ENCODE results near the gene COBL. TPM values are rescaled to one million over a fixed set of nuclear protein-coding genes. Genes with fewer than 3 reads are reported as not detected.

COBL gene
- total RNA-seq, 1 experiment from 2014 or later: 52.3 TPM

- Histone ChIP-seq H3K23ac (ENCODE audit: insufficient read length, low read depth, low read length) (no peak overlapping the region), H2BK15ac (ENCODE audit: low read depth, low read length) (no peak overlapping the region), H3K79me1 (ENCODE audit: insufficient read depth, low read depth, low read length, poor library complexity, severe bottlenecking) (peaks cover 9% of the 10 kb centered on the region), H2AFZ (ENCODE audit: low read length) (no peak overlapping the region), H2BK120ac (ENCODE audit: low read depth, low read length, poor library complexity, severe bottlenecking) (no peak overlapping the region), H4K20me1 (ENCODE audit: control insufficient read depth, insufficient read depth, insufficient read length) (no peaks in the 10 kb centered on the region), H3K23me2 (ENCODE audit: insufficient read length, low read depth, low read length, poor library complexity, severe bottlenecking) (no peaks in the 10 kb centered on the region), H3K4me2 (ENCODE audit: insufficient read depth, insufficient read length, low read length) (no peak overlapping the region), H3K56ac (ENCODE audit: insufficient read length, low read depth, low read length) (no peak overlapping the region), H3K9ac (ENCODE audit: extremely low read depth, insufficient read length, low read length) (no peak overlapping the region), H3K27ac (ENCODE audit: insufficient read length, low read depth, low read length) (no peak overlapping the region), H3T11ph (ENCODE audit: low read length) (no peak overlapping the region), H2AK5ac (ENCODE audit: insufficient read length, low read length) (no peak overlapping the region), H3K27me3 (ENCODE audit: insufficient read depth, low read length) (no peaks in the 10 kb centered on the region), H3K18ac (ENCODE audit: insufficient read length, low read depth, low read length) (no peak overlapping the region), H3K9me3 (ENCODE audit: control insufficient read depth, low read depth, low read length) (no peaks in the 10 kb centered on the region), H3K79me2 (ENCODE audit: insufficient read depth, low read length) (no peaks in the 10 kb centered on the region; the same call in 1 of the 2 replicates), H4K8ac (replicated peaks; ENCODE audit: insufficient read length, low read depth, low read length) (no peak overlapping the region), H4K5ac (ENCODE audit: insufficient read length, low read depth, low read length) (no peak overlapping the region), H2BK5ac (ENCODE audit: insufficient read length, low read length) (no peak overlapping the region), H3K14ac (ENCODE audit: insufficient read depth, low read length) (0 out of 2 replicates have a peak overlapping the region, but pooled peaks have one; percentile 10), H2BK12ac (ENCODE audit: insufficient read length, low read depth, low read length) (no peak overlapping the region), H3K4me1 (ENCODE audit: insufficient read depth, low read length) (no peaks in the 10 kb centered on the region), H2BK20ac (ENCODE audit: low read depth, low read length, poor library complexity, severe bottlenecking) (no peak overlapping the region), H3K4ac (ENCODE audit: low read depth, low read length) (no peak overlapping the region), H4K91ac (ENCODE audit: insufficient read length, low read depth, low read length) (no peak overlapping the region)
- peaks cover 47 to 50% of the 10 kb centered on the region in 2 experiments for H3K4me1 Mint-ChIP-seq
- DNase-seq: no peak
- no peak overlapping the region for H3K4me3 Mint-ChIP-seq
- H3K27me3 Mint-ChIP-seq (ENCODE audit: low read depth): no peaks in the 10 kb centered on the region
- no peak overlapping the region; a peak in 3 of 7 replicates for H3K27ac Mint-ChIP-seq
- peaks cover 2 to 3% of the 10 kb centered on the region in 2 experiments; a peak in 2 of 5 replicates for H3K9me3 Mint-ChIP-seq
- peaks cover 0 to 4% (median 0%) of the 10 kb centered on the region in 3 experiments; a peak in 1 of 7 replicates for H3K36me3 Mint-ChIP-seq (ENCODE audit: insufficient read depth in 1 of 3, low read depth in 3 of 3)
- no peak for TF ChIP-seq CTCF (conservative IDR thresholded peaks at IDR 0.05)
- no CpG with 5 or more reads among the region's 3 CpGs for WGBS (ENCODE audit: extremely low coverage, insufficient read length, low lambda C conversion rate)
Observed at GRCh38 chr7:51280156-51280555, 36.5 kb downstream of the COBL start.

All from H9 (cell line).